ENCODE measurements around the gene MORN1. TPM values are rescaled to one million over a fixed set of nuclear protein-coding genes. Genes with fewer than 3 reads are reported as not detected.

Gene MORN1
- total and polyA plus RNA-seq, 2 of the 4 experiments (the other 2 are of a cell fraction), result 3.0 to 4.2 TPM

GRCh38 chr1:2388004-2388913 is 3.1 kb downstream of the MORN1 start:
- Histone ChIP-seq H3K36me3 (ENCODE audit: control insufficient read depth, insufficient read depth, low read length) (peaks cover 6% of the 10 kb centered on the region; the same call in 1 of the 2 replicates), H3K9ac (ENCODE audit: low read depth, low read length) (no peak overlapping the region), H2BK15ac (ENCODE audit: low read depth, low read length) (no peak overlapping the region), H3K4me2 (ENCODE audit: low read depth, low read length) (no peak overlapping the region), H2BK120ac (ENCODE audit: low read depth, low read length) (no peak overlapping the region), H3K79me1 (ENCODE audit: low read depth in 1 of 2, low read length in 2 of 2) (peaks cover 0 to 30% of the 10 kb centered on the region in 2 experiments; a peak in 3 of 4 replicates), H3K14ac (replicated peaks; ENCODE audit: low read depth, low read length) (no peak overlapping the region), H4K20me1 (ENCODE audit: insufficient read depth, low read length) (peaks cover 12% of the 10 kb centered on the region), H3K4ac (ENCODE audit: low read depth, low read length) (no peak overlapping the region), H3K27ac (ENCODE audit: insufficient read depth, low read length) (no peak overlapping the region), H2AK9ac (replicated peaks; ENCODE audit: low read depth, low read length, poor library complexity) (no peak overlapping the region), H4K5ac (ENCODE audit: low read depth, low read length) (no peak overlapping the region), H2AFZ (replicated peaks; ENCODE audit: low read length, poor library complexity) (no peak overlapping the region), H4K8ac (ENCODE audit: low read depth in 2 of 2, low read length in 2 of 2) (no peak overlapping the region), H3K9me1 (ENCODE audit: insufficient read depth, low read length) (peaks cover 5% of the 10 kb centered on the region; the same call in 1 of the 2 replicates), H3K18ac (ENCODE audit: low read depth, low read length) (no peak overlapping the region), H3K4me1 (ENCODE audit: control insufficient read depth, insufficient read depth, low read length) (peaks cover 5% of the 10 kb centered on the region), H3K27me3 (ENCODE audit: control insufficient read depth, insufficient read depth, low read length) (no peaks in the 10 kb centered on the region), H2AK5ac (ENCODE audit: low read depth, low read length) (no peak overlapping the region), H3K9me3 (ENCODE audit: control insufficient read depth, insufficient read depth, low read length) (no peaks in the 10 kb centered on the region), H4K91ac (ENCODE audit: insufficient read depth, low read depth, low read length) (no peak overlapping the region), H2BK5ac (ENCODE audit: low read depth, low read length, poor library complexity, severe bottlenecking) (no peak overlapping the region), H2BK20ac (ENCODE audit: low read depth, low read length) (no peak overlapping the region), H3K4me3 (ENCODE audit: insufficient read depth, low read depth, low read length) (no peak overlapping the region), H3K23ac (ENCODE audit: low read depth, low read length) (no peak overlapping the region), H3K56ac (ENCODE audit: extremely low read depth, insufficient read depth, low read length) (no peak overlapping the region)
- TF ChIP-seq MXI1 (IDR thresholded peaks at IDR 0.05; ENCODE audit: borderline replicate concordance, low read depth, low read length), result no peak
- no peak for TF ChIP-seq MAFK (IDR thresholded peaks at IDR 0.05; ENCODE audit: low read depth, low read length)
- TF ChIP-seq, protein P1, sequence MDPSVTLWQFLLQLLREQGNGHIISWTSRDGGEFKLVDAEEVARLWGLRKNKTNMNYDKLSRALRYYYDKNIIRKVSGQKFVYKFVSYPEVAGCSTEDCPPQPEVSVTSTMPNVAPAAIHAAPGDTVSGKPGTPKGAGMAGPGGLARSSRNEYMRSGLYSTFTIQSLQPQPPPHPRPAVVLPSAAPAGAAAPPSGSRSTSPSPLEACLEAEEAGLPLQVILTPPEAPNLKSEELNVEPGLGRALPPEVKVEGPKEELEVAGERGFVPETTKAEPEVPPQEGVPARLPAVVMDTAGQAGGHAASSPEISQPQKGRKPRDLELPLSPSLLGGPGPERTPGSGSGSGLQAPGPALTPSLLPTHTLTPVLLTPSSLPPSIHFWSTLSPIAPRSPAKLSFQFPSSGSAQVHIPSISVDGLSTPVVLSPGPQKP (IDR thresholded peaks at IDR 0.05; ENCODE audit: borderline replicate concordance, low read depth, low read length), result no peak
- TF ChIP-seq BHLHE40 (IDR thresholded peaks at IDR 0.05; ENCODE audit: low read depth, low read length), result no peak
- no peak for TF ChIP-seq FOS (IDR thresholded peaks at IDR 0.05; ENCODE audit: low read depth, low read length)
- TF ChIP-seq RCOR1 (IDR thresholded peaks at IDR 0.05; ENCODE audit: insufficient replicate concordance, low read length), result no peak
- no peak for TF ChIP-seq SMC3 (IDR thresholded peaks at IDR 0.05; ENCODE audit: low read depth, low read length)
- POLR2A ChIA-PET (ENCODE audit: unreplicated experiment), result no interaction called here
- CTCF ChIA-PET, result no interaction called here
- DNase-seq, result no peak
- ATAC-seq (ENCODE audit: low read depth), result no peak
- intact Hi-C loops (cut with micrococcal nuclease) (no loop called here), dilution Hi-C loops (cut with HindIII; ENCODE audit: low sequenced_read_pairs, unreplicated experiment) (no loop called here), in situ Hi-C loops (cut with MboI; ENCODE audit: low sequenced_read_pairs) (no loop called here)
- BruUV-seq (replicated peaks), result no TSS peak
- WGBS, 2 experiments (ENCODE audit: extremely low coverage in 2 of 2, insufficient read length in 1 of 2), result 94% methylated on average over 4 of the region's 32 CpGs; no CpG with 5 or more reads in 1 of the 2 experiments

Measured in IMR-90 (cell line).